WTC11 (cell line): ENCODE results near the gene ALK. TPM values are rescaled to one million over a fixed set of nuclear protein-coding genes. Genes with fewer than 3 reads are reported as not detected.

Source experiments
- ATAC-seq: fragments of 200-7000 bp; cut with Tn5 transposase; 2 replicates; pipeline ENCODE4 v1.10.0; 2021; ENCODE audit warnings: mild to moderate bottlenecking, moderate library complexity
- CTCF ChIA-PET: fragments of 300-600 bp; sonication (Branson Sonifier 250); formaldehyde crosslinking; loops from one replicate; lab custom pipeline; 2021; ENCODE audit warnings: antibody characterized with exemption; lab: Charles Lee
- POLR2A ChIA-PET: fragments of 350-600 bp; sonication (Branson Sonifier 250); formaldehyde crosslinking; loops from one replicate; lab custom pipeline; 2021; ENCODE audit warnings: antibody characterized with exemption; lab: Charles Lee
- DNase-seq: peaks from one replicate; pipeline ENCODE4 v3.0.0; 2021; ENCODE audit warnings: low spot score
- H3K27ac Mint-ChIP-seq: 2 replicates; pipeline ENCODE4 v1.8.0; 2021; ENCODE audit warnings: mixed read lengths
- H3K27me3 Mint-ChIP-seq: 2 replicates; pipeline ENCODE4 v1.8.0; 2021; ENCODE audit warnings: low read depth, mild to moderate bottlenecking, moderate library complexity, mixed read lengths
- H3K36me3 Mint-ChIP-seq: 2 replicates; pipeline ENCODE4 v1.8.0; 2021; ENCODE audit warnings: mixed read lengths
- H3K4me1 Mint-ChIP-seq: 2 replicates; pipeline ENCODE4 v1.8.0; 2022; ENCODE audit warnings: mixed read lengths
- H3K4me3 Mint-ChIP-seq: 2 replicates; pipeline ENCODE4 v1.8.0; 2021; ENCODE audit warnings: mild to moderate bottlenecking, moderate library complexity, mixed read lengths
- H3K9me3 Mint-ChIP-seq: 2 replicates; pipeline ENCODE4 v1.8.0; 2021; ENCODE audit warnings: mixed read lengths
- CBFB ChIP-seq: sonication (generic); formaldehyde crosslinking; IDR thresholded peaks from 2 replicates; pipeline ENCODE4 v1.8.1; 2022; ENCODE audit warnings: mild to moderate bottlenecking, low read depth, missing genetic modification reagents
- CREM ChIP-seq: sonication (generic); formaldehyde crosslinking; IDR thresholded peaks from 2 replicates; pipeline ENCODE4 v1.8.1; 2022; ENCODE audit warnings: mild to moderate bottlenecking, missing genetic modification reagents, moderate library complexity
- EMX1 ChIP-seq: fragments of 250-450 bp; sonication (Bioruptor Pico); IDR thresholded peaks from 2 replicates; pipeline ENCODE4 v1.8.0; 2021; ENCODE audit warnings: mild to moderate bottlenecking
- ESRRA ChIP-seq: sonication (generic); formaldehyde crosslinking; IDR thresholded peaks from 2 replicates; pipeline ENCODE4 v1.8.1; 2022; ENCODE audit warnings: mild to moderate bottlenecking, missing genetic modification reagents, borderline replicate concordance
- GABPB1 ChIP-seq: sonication (generic); formaldehyde crosslinking; IDR thresholded peaks from 2 replicates; pipeline ENCODE4 v1.8.1; 2023; ENCODE audit warnings: mild to moderate bottlenecking, missing genetic modification reagents
- GRHL2 ChIP-seq: fragments of 250-450 bp; sonication (Bioruptor Pico); IDR thresholded peaks from 2 replicates; pipeline ENCODE4 v1.8.0; 2022; ENCODE audit warnings: mild to moderate bottlenecking, moderate library complexity; ENCODE audit not compliant: insufficient replicate concordance, severe bottlenecking
- KAT7 ChIP-seq: sonication (generic); formaldehyde crosslinking; IDR thresholded peaks from 2 replicates; pipeline ENCODE4 v1.8.1; 2023; ENCODE audit warnings: missing genetic modification reagents, mild to moderate bottlenecking, borderline replicate concordance
- MXD4 ChIP-seq: fragments of 250-450 bp; sonication (Bioruptor Pico); IDR thresholded peaks from 2 replicates; pipeline ENCODE4 v1.8.0; 2021; ENCODE audit warnings: mild to moderate bottlenecking, moderate library complexity, borderline replicate concordance
- MYBL2 ChIP-seq: sonication (generic); formaldehyde crosslinking; IDR thresholded peaks from 2 replicates; pipeline ENCODE4 v1.8.1; 2023; ENCODE audit warnings: mild to moderate bottlenecking, moderate library complexity, missing genetic modification reagents
- NFATC4 ChIP-seq: fragments of 250-450 bp; sonication (Bioruptor Pico); IDR thresholded peaks from 2 replicates; pipeline ENCODE4 v1.9.0; 2021; ENCODE audit warnings: mild to moderate bottlenecking
- TEAD1 ChIP-seq: sonication (generic); formaldehyde crosslinking; IDR thresholded peaks from 2 replicates; pipeline ENCODE4 v1.8.0; 2022; ENCODE audit warnings: mild to moderate bottlenecking, missing genetic modification reagents
- TP53 ChIP-seq: sonication (generic); formaldehyde crosslinking; IDR thresholded peaks from 2 replicates; pipeline ENCODE4 v1.8.1; 2023; ENCODE audit warnings: mild to moderate bottlenecking, missing genetic modification reagents
- ZBTB21 ChIP-seq: sonication (generic); formaldehyde crosslinking; IDR thresholded peaks from 2 replicates; pipeline ENCODE4 v1.8.1; 2023; ENCODE audit warnings: mild to moderate bottlenecking, missing genetic modification reagents, borderline replicate concordance
- ZNF416 ChIP-seq: fragments of 250-450 bp; sonication (Bioruptor Pico); IDR thresholded peaks from 2 replicates; pipeline ENCODE4 v1.9.0; 2021; ENCODE audit warnings: mild to moderate bottlenecking, inconsistent platforms
- total RNA-seq: library from RNA; stranded (reverse); gene quantifications from 3 replicates; pipeline ENCODE4 v1.2.3, GENCODE V29; 2021
- TF ChIP-seq, protein P1 (sequence below): sonication (generic); formaldehyde crosslinking; conservative IDR thresholded peaks from 2 replicates; pipeline ENCODE4 v1.8.1; 2023; ENCODE audit warnings: mild to moderate bottlenecking, low read depth, missing genetic modification reagents, moderate library complexity
- TF ChIP-seq, protein P2 (sequence below): sonication (generic); formaldehyde crosslinking; IDR thresholded peaks from 2 replicates; pipeline ENCODE4 v1.8.0; 2023; ENCODE audit warnings: mild to moderate bottlenecking, missing genetic modification reagents
- TF ChIP-seq, protein P3 (sequence below): sonication (generic); formaldehyde crosslinking; IDR thresholded peaks from 2 replicates; pipeline ENCODE4 v1.8.0; 2022; ENCODE audit warnings: mild to moderate bottlenecking, missing genetic modification reagents
- TF ChIP-seq, protein P4 (sequence below): fragments of 250-450 bp; sonication (Bioruptor Pico); IDR thresholded peaks from 2 replicates; pipeline ENCODE4 v1.9.0; 2021; ENCODE audit warnings: moderate library complexity, mild to moderate bottlenecking, inconsistent platforms, borderline replicate concordance
- TF ChIP-seq, protein P5 (sequence below): sonication (generic); formaldehyde crosslinking; IDR thresholded peaks from 2 replicates; pipeline ENCODE4 v1.8.1; 2023; ENCODE audit warnings: mild to moderate bottlenecking, missing genetic modification reagents, moderate library complexity

Gene ALK
- total RNA-seq, 1 experiment from 2014 or later, result not detected

DNA sequence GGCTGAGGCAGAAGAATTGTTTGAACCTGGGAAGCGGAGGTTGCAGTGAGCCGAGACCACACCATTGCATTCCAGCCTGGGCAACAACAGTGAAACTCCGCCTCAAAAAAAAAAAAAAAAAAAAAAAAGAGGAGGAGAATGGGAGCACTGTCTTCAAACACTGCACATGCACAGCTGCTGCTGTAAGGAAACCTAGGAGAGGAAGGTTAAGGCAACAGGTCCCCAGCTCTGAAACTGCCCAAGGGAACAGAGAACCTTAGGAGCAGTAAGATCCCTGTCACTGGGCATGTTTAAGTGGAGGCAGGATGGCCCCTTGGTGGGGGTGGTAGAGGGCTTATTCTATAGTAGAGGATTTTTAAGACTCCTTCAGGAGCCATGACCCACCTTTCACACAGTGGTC, 695.0 kb downstream of the ALK start:
- Mint-ChIP-seq H3K36me3 (no peaks in the 10 kb centered on the region), H3K9me3 (no peaks in the 10 kb centered on the region), H3K27me3 (no peaks in the 10 kb centered on the region), H3K4me1 (peaks cover 4% of the 10 kb centered on the region; the same call in 1 of the 2 replicates), H3K4me3 (no peak overlapping the region), H3K27ac (no peak overlapping the region)
- TF ChIP-seq ZBTB21 (CRISPR knock-in tag) (no peak), ZNF416 (CRISPR knock-in tag) (no peak), EMX1 (CRISPR knock-in tag) (no peak), CREM (CRISPR knock-in tag) (no peak)
- TF ChIP-seq, protein P1, sequence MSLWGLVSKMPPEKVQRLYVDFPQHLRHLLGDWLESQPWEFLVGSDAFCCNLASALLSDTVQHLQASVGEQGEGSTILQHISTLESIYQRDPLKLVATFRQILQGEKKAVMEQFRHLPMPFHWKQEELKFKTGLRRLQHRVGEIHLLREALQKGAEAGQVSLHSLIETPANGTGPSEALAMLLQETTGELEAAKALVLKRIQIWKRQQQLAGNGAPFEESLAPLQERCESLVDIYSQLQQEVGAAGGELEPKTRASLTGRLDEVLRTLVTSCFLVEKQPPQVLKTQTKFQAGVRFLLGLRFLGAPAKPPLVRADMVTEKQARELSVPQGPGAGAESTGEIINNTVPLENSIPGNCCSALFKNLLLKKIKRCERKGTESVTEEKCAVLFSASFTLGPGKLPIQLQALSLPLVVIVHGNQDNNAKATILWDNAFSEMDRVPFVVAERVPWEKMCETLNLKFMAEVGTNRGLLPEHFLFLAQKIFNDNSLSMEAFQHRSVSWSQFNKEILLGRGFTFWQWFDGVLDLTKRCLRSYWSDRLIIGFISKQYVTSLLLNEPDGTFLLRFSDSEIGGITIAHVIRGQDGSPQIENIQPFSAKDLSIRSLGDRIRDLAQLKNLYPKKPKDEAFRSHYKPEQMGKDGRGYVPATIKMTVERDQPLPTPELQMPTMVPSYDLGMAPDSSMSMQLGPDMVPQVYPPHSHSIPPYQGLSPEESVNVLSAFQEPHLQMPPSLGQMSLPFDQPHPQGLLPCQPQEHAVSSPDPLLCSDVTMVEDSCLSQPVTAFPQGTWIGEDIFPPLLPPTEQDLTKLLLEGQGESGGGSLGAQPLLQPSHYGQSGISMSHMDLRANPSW (CRISPR knock-in tag), result no peak
- TF ChIP-seq, protein P2, sequence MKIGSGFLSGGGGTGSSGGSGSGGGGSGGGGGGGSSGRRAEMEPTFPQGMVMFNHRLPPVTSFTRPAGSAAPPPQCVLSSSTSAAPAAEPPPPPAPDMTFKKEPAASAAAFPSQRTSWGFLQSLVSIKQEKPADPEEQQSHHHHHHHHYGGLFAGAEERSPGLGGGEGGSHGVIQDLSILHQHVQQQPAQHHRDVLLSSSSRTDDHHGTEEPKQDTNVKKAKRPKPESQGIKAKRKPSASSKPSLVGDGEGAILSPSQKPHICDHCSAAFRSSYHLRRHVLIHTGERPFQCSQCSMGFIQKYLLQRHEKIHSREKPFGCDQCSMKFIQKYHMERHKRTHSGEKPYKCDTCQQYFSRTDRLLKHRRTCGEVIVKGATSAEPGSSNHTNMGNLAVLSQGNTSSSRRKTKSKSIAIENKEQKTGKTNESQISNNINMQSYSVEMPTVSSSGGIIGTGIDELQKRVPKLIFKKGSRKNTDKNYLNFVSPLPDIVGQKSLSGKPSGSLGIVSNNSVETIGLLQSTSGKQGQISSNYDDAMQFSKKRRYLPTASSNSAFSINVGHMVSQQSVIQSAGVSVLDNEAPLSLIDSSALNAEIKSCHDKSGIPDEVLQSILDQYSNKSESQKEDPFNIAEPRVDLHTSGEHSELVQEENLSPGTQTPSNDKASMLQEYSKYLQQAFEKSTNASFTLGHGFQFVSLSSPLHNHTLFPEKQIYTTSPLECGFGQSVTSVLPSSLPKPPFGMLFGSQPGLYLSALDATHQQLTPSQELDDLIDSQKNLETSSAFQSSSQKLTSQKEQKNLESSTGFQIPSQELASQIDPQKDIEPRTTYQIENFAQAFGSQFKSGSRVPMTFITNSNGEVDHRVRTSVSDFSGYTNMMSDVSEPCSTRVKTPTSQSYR, result no peak
- POLR2A ChIA-PET, result interaction anchor here (0.7 kb wide), 1 partner anchor 42 kb away, joined by 6 read pairs; no protein-coding TSS in a partner anchor
- ATAC-seq (no peak), DNase-seq (no peak)
- CTCF ChIA-PET, result interaction anchor here (0.6 kb wide), 1 partner anchor 698 kb away, joined by 4 read pairs; no protein-coding TSS in a partner anchor

DNA sequence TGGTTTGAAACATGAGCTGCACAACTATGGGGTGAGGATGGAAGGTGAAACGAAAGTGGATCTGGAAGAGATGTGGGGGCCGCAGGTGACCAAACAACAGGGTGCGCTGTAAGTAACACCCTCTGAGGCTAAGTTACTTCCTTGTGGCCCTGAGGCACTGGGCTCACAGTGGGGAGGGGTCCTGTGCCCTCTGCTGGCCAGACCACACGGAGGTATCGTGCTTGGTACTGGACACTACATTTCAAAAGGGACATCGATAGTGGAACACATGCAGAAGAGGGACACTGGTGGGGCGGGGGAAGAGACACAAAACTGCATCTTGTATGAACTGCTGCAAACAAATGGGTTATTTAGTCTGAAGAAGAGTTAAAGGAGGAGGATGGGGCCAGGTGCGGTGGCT, 695.6 kb downstream of the ALK start:
- H3K36me3 Mint-ChIP-seq, result no peaks in the 10 kb centered on the region
- TF ChIP-seq, protein P3, sequence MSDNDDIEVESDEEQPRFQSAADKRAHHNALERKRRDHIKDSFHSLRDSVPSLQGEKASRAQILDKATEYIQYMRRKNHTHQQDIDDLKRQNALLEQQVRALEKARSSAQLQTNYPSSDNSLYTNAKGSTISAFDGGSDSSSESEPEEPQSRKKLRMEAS (CRISPR knock-in tag), result no peak
- TF ChIP-seq, all 79 proteins: peak for 0
- H3K27me3 Mint-ChIP-seq, result no peaks in the 10 kb centered on the region
- DNase-seq (peak; percentile 16), ATAC-seq (peak; percentile 58)
- peaks cover 4% of the 10 kb centered on the region; the same call in 1 of the 2 replicates for H3K4me1 Mint-ChIP-seq
- no peak overlapping the region for H3K27ac Mint-ChIP-seq
- H3K4me3 Mint-ChIP-seq, result no peak overlapping the region
- H3K9me3 Mint-ChIP-seq, result no peaks in the 10 kb centered on the region
- ChIA-PET POLR2A (interaction anchor here (0.7 kb wide), 1 partner anchor 42 kb away, joined by 6 read pairs; no protein-coding TSS in a partner anchor), CTCF (interaction anchor here (1.2 to 1.7 kb wide), 2 partner anchors 13 to 24 kb away, joined by 4 to 5 read pairs; no protein-coding TSS in a partner anchor)

DNA sequence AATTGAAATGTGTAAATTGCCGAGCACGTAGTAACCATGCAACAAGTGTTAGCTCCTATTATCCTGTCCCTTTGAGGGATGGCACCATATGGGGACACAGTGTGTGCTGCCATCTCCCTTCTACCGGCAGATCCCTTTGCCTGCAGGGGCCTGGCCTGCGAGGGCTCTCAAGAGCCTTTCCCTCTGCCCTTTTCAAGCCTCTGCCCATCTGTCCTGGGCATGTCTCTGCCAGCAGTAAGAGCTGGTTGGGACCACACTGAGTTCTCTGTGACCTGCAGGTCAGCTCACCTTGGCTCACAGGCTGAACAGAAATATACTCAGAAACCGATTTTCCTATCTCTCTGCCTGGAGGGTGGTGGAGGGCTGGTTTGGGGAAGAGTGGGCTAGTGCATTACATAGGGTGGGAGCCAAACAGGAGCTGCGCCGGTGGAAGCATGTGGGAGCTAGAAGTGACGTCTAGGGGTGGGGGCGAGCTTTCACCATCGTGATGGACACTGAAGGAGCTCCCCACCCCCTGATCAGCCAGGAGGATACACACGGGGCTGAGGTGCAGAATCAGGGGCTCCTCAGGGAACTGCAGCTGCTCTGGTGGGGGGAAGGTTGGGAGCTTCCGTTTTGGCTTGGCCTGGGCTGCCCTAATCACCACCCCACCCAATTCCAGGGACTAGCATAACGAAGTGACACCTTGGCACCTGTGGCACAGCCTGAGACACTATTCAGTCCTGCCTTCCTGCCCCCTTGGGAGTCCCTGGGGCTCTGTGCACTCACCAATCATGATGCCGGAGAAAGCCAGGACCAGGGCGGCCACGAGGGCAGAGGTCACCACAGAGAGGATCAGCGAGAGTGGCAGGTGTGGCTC, 696.5 kb downstream of the ALK start:
- no peak for ATAC-seq

More for the DNA sequence above, 696.5 kb downstream of the ALK start:
- CTCF ChIA-PET, result interaction anchor here (1.0 to 1.7 kb wide), 4 partner anchors 14 to 266 kb away, joined by 3 to 5 read pairs (median 4); no protein-coding TSS in a partner anchor
- Mint-ChIP-seq H3K9me3 (no peaks in the 10 kb centered on the region), H3K4me3 (no peak overlapping the region), H3K4me1 (peaks cover 4% of the 10 kb centered on the region; the same call in 1 of the 2 replicates), H3K27ac (no peak overlapping the region), H3K36me3 (no peaks in the 10 kb centered on the region), H3K27me3 (no peaks in the 10 kb centered on the region)
- TF ChIP-seq NFATC4, result no peak
- TF ChIP-seq ESRRA (CRISPR knock-in tag), result no peak
- TF ChIP-seq, protein P4, sequence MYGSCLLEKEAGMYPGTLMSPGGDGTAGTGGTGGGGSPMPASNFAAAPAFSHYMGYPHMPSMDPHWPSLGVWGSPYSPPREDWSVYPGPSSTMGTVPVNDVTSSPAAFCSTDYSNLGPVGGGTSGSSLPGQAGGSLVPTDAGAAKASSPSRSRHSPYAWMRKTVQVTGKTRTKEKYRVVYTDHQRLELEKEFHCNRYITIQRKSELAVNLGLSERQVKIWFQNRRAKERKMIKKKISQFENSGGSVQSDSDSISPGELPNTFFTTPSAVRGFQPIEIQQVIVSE (CRISPR knock-in tag), result no peak
- TF ChIP-seq, protein P5, sequence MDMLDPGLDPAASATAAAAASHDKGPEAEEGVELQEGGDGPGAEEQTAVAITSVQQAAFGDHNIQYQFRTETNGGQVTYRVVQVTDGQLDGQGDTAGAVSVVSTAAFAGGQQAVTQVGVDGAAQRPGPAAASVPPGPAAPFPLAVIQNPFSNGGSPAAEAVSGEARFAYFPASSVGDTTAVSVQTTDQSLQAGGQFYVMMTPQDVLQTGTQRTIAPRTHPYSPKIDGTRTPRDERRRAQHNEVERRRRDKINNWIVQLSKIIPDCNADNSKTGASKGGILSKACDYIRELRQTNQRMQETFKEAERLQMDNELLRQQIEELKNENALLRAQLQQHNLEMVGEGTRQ, result no peak
- TF ChIP-seq GRHL2 (CRISPR knock-in tag), result no peak
- TF ChIP-seq TEAD1 (CRISPR knock-in tag), result no peak
- TF ChIP-seq MYBL2 (CRISPR knock-in tag), result no peak
- TF ChIP-seq KAT7 (CRISPR knock-in tag), result no peak
- TF ChIP-seq TP53 (CRISPR knock-in tag), result no peak
- TF ChIP-seq MXD4 (CRISPR knock-in tag), result no peak
- TF ChIP-seq CBFB (CRISPR knock-in tag), result no peak
- no peak for TF ChIP-seq GABPB1
- peak; percentile 4 for DNase-seq
- POLR2A ChIA-PET, result no interaction called here
